Measurements from ENCODE around the gene BRDT. TPM values are rescaled to one million over a fixed set of nuclear protein-coding genes. Genes with fewer than 3 reads are reported as not detected.

The BRDT gene
- total RNA-seq, 2 donors from 2014 or later = not detected

GRCh38 chr1:91929250-91929649, 20.0 kb upstream of the BRDT start:
- Histone ChIP-seq H3K27ac (no peak overlapping the region), H3K9me3 (no peaks in the 10 kb centered on the region), H3K27me3 (no peaks in the 10 kb centered on the region), H3K4me1 (no peaks in the 10 kb centered on the region), H3K36me3 (no peaks in the 10 kb centered on the region), H3K4me3 (no peak overlapping the region)
- no peak for DNase-seq (ENCODE audit: low spot score)
- TF ChIP-seq, protein P1, sequence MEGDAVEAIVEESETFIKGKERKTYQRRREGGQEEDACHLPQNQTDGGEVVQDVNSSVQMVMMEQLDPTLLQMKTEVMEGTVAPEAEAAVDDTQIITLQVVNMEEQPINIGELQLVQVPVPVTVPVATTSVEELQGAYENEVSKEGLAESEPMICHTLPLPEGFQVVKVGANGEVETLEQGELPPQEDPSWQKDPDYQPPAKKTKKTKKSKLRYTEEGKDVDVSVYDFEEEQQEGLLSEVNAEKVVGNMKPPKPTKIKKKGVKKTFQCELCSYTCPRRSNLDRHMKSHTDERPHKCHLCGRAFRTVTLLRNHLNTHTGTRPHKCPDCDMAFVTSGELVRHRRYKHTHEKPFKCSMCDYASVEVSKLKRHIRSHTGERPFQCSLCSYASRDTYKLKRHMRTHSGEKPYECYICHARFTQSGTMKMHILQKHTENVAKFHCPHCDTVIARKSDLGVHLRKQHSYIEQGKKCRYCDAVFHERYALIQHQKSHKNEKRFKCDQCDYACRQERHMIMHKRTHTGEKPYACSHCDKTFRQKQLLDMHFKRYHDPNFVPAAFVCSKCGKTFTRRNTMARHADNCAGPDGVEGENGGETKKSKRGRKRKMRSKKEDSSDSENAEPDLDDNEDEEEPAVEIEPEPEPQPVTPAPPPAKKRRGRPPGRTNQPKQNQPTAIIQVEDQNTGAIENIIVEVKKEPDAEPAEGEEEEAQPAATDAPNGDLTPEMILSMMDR (IDR thresholded peaks at IDR 0.05) = no peak

DNA sequence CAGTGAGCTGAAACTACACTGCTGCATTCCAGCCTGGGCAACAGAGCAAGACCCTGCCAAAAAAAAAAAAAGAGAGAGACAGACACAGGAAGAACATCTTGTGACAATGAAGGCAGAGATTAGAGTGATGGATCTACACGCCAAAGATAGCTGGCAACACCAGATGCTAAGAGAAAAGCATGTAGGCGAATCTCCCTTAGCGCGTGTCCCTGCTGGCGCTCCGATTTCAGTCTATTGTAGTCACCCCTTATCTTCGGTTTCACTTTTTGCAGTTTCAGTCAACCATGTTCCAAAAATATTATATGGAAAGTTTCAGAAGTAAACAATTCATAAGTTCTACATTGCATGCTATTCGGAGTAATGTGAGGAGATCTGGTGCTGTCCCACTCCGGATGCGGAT, 11.6 kb upstream of the BRDT start:
- Histone ChIP-seq H3K27ac (no peak overlapping the region), H3K36me3 (no peaks in the 10 kb centered on the region), H3K4me3 (no peak overlapping the region), H3K4me1 (no peaks in the 10 kb centered on the region), H3K9me3 (no peaks in the 10 kb centered on the region), H3K27me3 (no peaks in the 10 kb centered on the region)
- TF ChIP-seq, protein P1 (IDR thresholded peaks at IDR 0.05) = no peak
- no peak for DNase-seq (ENCODE audit: low spot score)

GRCh38 chr1:91940496-91940895, 8.7 kb upstream of the BRDT start:
- no peaks in the 10 kb centered on the region for H3K4me1 ChIP-seq
- DNase-seq (ENCODE audit: low spot score) = no peak
- H3K36me3 ChIP-seq = no peaks in the 10 kb centered on the region
- H3K9me3 ChIP-seq = no peaks in the 10 kb centered on the region
- no peak overlapping the region for H3K27ac ChIP-seq
- no peaks in the 10 kb centered on the region for H3K27me3 ChIP-seq
- TF ChIP-seq, protein P1 (IDR thresholded peaks at IDR 0.05) = no peak
- no peak overlapping the region for H3K4me3 ChIP-seq

GRCh38 chr1:91944087-91944486, 5.1 kb upstream of the BRDT start:
- Histone ChIP-seq H3K27me3 (no peaks in the 10 kb centered on the region), H3K36me3 (no peaks in the 10 kb centered on the region), H3K27ac (no peak overlapping the region), H3K4me3 (no peak overlapping the region), H3K9me3 (no peaks in the 10 kb centered on the region), H3K4me1 (no peaks in the 10 kb centered on the region)
- TF ChIP-seq, protein P1 (IDR thresholded peaks at IDR 0.05) = no peak
- no peak for DNase-seq (ENCODE audit: low spot score)

- Histone ChIP-seq H3K4me3 (no peak overlapping the region), H3K4me1 (no peaks in the 10 kb centered on the region), H3K27me3 (no peaks in the 10 kb centered on the region), H3K27ac (no peak overlapping the region), H3K9me3 (no peaks in the 10 kb centered on the region), H3K36me3 (no peaks in the 10 kb centered on the region)
- TF ChIP-seq, protein P1 (IDR thresholded peaks at IDR 0.05) = no peak
- DNase-seq (ENCODE audit: low spot score) = no peak
Measured at GRCh38 chr1:91948097-91948496, 1.1 kb upstream of the BRDT start.

Measured in right atrium auricular region (tissue), 2 donors.